Measurements from ENCODE around the gene SNX4. TPM values are rescaled to one million over a fixed set of nuclear protein-coding genes. Genes with fewer than 3 reads are reported as not detected.

SNX4 gene
- total and polyA plus RNA-seq, 2 of the 8 experiments (the other 6 are each of a cell fraction or from before 2014, with no cell fraction given): 7.2 to 23.1 TPM

- TF ChIP-seq, protein P1, sequence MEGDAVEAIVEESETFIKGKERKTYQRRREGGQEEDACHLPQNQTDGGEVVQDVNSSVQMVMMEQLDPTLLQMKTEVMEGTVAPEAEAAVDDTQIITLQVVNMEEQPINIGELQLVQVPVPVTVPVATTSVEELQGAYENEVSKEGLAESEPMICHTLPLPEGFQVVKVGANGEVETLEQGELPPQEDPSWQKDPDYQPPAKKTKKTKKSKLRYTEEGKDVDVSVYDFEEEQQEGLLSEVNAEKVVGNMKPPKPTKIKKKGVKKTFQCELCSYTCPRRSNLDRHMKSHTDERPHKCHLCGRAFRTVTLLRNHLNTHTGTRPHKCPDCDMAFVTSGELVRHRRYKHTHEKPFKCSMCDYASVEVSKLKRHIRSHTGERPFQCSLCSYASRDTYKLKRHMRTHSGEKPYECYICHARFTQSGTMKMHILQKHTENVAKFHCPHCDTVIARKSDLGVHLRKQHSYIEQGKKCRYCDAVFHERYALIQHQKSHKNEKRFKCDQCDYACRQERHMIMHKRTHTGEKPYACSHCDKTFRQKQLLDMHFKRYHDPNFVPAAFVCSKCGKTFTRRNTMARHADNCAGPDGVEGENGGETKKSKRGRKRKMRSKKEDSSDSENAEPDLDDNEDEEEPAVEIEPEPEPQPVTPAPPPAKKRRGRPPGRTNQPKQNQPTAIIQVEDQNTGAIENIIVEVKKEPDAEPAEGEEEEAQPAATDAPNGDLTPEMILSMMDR (IDR thresholded peaks at IDR 0.05; ENCODE audit: control extremely low read depth in 1 of 3, insufficient read depth in 1 of 3, low read depth in 1 of 3, low read length in 3 of 3): no peak
- TF ChIP-seq YY1 (IDR thresholded peaks at IDR 0.05; ENCODE audit: low read depth, low read length) (no peak), BRCA1 (IDR thresholded peaks at IDR 0.05; ENCODE audit: low read depth, low read length) (no peak)
Observed at GRCh38 chr3:125462722-125463299, 57.2 kb downstream of the SNX4 start (continued).
